ENCODE measurements around the gene HS3ST5.

GRCh38 chr6:114375541-114376192 is 32.8 kb upstream of the HS3ST5 start:
- TF ChIP-seq CTCF (IDR thresholded peaks at IDR 0.05) (no peak), ZFX (IDR thresholded peaks at IDR 0.05; ENCODE audit: borderline replicate concordance) (no peak)
